Measurements from ENCODE around the gene TMEM250.

DNA sequence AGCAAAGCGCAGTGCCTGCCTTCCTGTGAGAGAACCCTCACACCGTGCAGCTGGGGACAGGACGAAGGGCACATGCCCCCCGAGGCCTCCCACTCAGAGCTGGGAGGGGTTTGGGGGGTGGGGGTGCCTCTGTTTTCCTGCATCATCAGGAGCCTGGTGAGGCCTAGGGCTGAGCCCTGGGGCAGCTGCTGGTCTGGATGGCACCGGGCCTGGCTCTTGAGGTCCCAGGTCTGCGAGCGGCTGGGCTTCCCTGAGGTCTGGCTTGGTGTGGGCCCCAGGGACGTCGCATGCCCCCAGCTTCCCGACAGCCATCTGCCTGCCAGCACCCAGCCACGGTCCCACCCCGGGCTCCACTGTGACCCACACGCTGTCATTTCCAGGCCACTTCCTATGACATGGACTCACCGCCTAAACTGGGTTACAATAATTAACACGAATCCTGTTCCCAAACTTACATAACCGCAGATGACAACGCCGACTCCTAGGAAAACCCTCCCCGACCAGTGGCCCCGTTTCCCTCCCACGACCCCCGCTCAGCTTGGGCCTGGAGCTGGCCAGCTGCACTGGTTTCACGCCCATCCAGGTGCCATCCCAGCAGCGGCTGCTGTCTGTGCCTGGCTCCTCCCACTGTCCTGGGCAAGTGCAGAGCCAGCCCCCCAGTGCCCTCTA lies 32.3 kb downstream of the TMEM250 start:
- TF ChIP-seq, protein P1, sequence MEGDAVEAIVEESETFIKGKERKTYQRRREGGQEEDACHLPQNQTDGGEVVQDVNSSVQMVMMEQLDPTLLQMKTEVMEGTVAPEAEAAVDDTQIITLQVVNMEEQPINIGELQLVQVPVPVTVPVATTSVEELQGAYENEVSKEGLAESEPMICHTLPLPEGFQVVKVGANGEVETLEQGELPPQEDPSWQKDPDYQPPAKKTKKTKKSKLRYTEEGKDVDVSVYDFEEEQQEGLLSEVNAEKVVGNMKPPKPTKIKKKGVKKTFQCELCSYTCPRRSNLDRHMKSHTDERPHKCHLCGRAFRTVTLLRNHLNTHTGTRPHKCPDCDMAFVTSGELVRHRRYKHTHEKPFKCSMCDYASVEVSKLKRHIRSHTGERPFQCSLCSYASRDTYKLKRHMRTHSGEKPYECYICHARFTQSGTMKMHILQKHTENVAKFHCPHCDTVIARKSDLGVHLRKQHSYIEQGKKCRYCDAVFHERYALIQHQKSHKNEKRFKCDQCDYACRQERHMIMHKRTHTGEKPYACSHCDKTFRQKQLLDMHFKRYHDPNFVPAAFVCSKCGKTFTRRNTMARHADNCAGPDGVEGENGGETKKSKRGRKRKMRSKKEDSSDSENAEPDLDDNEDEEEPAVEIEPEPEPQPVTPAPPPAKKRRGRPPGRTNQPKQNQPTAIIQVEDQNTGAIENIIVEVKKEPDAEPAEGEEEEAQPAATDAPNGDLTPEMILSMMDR (IDR thresholded peaks at IDR 0.05) = no peak
- no peak for TF ChIP-seq POLR2A (IDR thresholded peaks at IDR 0.05)

Data from testis (tissue), 2 donors.